ENCODE measurements around the gene TMA7B. TPM values are rescaled to one million over a fixed set of nuclear protein-coding genes. Genes with fewer than 3 reads are reported as not detected.

Gene TMA7B
- total RNA-seq, 1 donor from 2014 or later: not detected

DNA sequence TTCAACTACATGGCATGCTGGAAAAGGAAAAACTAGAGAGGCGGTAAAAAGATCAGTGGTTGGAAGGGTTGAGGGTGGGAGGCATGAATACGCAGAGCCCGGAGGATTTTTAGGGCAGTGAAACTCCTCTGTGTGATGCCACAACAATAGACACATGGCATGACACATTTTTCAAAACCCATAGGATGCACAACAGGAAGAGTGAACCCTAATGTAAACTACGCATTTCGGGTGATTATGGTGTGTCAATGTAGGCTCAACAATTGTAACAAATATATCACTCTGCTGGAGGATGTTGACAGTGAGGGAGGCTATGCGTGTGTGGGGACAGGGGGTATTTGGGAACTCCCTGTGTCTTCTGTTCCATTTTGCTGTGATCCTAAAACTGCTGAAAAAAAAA, 18.9 kb downstream of the TMA7B start:
- Mint-ChIP-seq H3K36me3 (ENCODE audit: low read depth) (no peaks in the 10 kb centered on the region), H3K4me1 (ENCODE audit: low read depth) (peaks cover 4% of the 10 kb centered on the region), H3K9me3 (ENCODE audit: low read depth) (no peaks in the 10 kb centered on the region), H3K4me3 (ENCODE audit: unreplicated experiment) (no peak overlapping the region), H3K27ac (ENCODE audit: unreplicated experiment) (no peak overlapping the region), H3K27me3 (ENCODE audit: low read depth) (peaks cover 29% of the 10 kb centered on the region)
- TF ChIP-seq, protein P1, sequence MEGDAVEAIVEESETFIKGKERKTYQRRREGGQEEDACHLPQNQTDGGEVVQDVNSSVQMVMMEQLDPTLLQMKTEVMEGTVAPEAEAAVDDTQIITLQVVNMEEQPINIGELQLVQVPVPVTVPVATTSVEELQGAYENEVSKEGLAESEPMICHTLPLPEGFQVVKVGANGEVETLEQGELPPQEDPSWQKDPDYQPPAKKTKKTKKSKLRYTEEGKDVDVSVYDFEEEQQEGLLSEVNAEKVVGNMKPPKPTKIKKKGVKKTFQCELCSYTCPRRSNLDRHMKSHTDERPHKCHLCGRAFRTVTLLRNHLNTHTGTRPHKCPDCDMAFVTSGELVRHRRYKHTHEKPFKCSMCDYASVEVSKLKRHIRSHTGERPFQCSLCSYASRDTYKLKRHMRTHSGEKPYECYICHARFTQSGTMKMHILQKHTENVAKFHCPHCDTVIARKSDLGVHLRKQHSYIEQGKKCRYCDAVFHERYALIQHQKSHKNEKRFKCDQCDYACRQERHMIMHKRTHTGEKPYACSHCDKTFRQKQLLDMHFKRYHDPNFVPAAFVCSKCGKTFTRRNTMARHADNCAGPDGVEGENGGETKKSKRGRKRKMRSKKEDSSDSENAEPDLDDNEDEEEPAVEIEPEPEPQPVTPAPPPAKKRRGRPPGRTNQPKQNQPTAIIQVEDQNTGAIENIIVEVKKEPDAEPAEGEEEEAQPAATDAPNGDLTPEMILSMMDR (IDR thresholded peaks at IDR 0.05): no peak
- no peak for DNase-seq (ENCODE audit: low spot score)

DNA sequence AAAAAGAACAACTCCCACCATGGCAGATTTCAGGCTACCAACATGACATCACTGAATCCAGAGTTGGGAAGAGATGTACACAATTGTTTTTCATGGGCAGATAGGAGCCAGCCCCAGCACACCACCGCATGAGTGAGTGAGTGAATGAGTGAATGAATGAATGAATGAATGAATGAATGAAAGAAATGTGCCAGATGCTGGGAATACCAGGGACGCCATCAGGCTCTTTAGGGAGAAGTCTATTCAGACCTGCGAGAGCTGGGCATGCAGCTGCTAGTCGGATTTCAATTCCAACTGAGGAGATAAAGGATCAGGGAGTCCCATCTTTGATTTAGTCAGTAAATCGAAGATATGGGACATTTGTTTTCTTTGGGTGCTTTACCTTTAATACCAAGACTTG, 19.3 kb downstream of the TMA7B start:
- no peaks in the 10 kb centered on the region for H3K36me3 Mint-ChIP-seq (ENCODE audit: low read depth)
- no peak for DNase-seq (ENCODE audit: low spot score)
- H3K9me3 Mint-ChIP-seq (ENCODE audit: low read depth): no peaks in the 10 kb centered on the region
- H3K4me1 Mint-ChIP-seq (ENCODE audit: low read depth): peaks cover 6% of the 10 kb centered on the region
- H3K27ac Mint-ChIP-seq (ENCODE audit: unreplicated experiment): no peak overlapping the region
- no peak overlapping the region for H3K4me3 Mint-ChIP-seq (ENCODE audit: unreplicated experiment)
- peaks cover 29% of the 10 kb centered on the region for H3K27me3 Mint-ChIP-seq (ENCODE audit: low read depth)
- TF ChIP-seq, protein P1 (IDR thresholded peaks at IDR 0.05): no peak

DNA sequence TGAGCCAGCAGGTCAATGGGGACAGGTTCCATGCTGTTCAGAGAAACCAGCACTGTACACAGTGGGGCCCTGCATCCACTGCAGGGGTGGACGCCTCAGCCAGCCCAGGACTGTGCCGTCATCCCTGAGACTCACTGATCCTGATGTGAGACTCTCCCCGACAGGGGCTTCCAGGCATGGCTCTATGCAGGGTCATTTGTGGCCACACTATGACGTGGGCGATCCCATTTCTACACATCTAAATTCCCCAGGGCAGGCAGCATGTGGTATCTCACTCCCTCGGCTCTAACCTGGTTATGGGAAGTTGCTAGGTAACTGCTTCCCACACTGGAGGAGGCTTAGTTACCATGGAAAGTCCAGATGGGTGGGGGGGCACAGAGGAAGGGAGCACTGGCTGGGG, 20.4 kb downstream of the TMA7B start:
- Mint-ChIP-seq H3K9me3 (ENCODE audit: low read depth) (no peaks in the 10 kb centered on the region), H3K4me3 (ENCODE audit: unreplicated experiment) (no peak overlapping the region), H3K4me1 (ENCODE audit: low read depth) (peaks cover 6% of the 10 kb centered on the region), H3K27ac (ENCODE audit: unreplicated experiment) (no peak overlapping the region), H3K27me3 (ENCODE audit: low read depth) (peaks cover 25% of the 10 kb centered on the region), H3K36me3 (ENCODE audit: low read depth) (no peaks in the 10 kb centered on the region)
- DNase-seq (ENCODE audit: low spot score): no peak
- TF ChIP-seq, protein P1 (IDR thresholded peaks at IDR 0.05): no peak

DNA sequence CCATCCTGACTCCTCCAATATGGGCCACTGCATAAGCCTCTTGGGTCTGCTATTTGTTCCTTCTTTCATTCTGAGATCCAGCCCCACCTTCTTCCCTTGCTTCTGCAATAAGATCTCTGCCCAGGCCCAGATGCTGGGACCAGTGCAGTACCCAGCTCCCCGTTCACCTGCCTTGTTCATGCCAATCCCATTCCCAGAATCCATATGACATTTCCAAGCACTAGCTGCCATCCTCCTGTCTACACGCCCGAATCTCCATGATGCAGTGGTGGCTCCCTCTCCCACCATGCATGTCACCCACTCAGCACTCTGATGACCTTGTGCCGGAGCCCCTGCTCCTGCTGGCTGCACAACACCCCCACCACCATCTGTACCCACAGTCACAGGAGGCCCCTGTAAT, 23.1 kb downstream of the TMA7B start:
- TF ChIP-seq, protein P1 (IDR thresholded peaks at IDR 0.05): no peak
- H3K27me3 Mint-ChIP-seq (ENCODE audit: low read depth): peaks cover 7% of the 10 kb centered on the region
- no peaks in the 10 kb centered on the region for H3K9me3 Mint-ChIP-seq (ENCODE audit: low read depth)
- no peak overlapping the region for H3K27ac Mint-ChIP-seq (ENCODE audit: unreplicated experiment)
- H3K36me3 Mint-ChIP-seq (ENCODE audit: low read depth): no peaks in the 10 kb centered on the region
- peaks cover 6% of the 10 kb centered on the region for H3K4me1 Mint-ChIP-seq (ENCODE audit: low read depth)
- DNase-seq (ENCODE audit: low spot score): no peak
- no peak overlapping the region for H3K4me3 Mint-ChIP-seq (ENCODE audit: unreplicated experiment)

DNA sequence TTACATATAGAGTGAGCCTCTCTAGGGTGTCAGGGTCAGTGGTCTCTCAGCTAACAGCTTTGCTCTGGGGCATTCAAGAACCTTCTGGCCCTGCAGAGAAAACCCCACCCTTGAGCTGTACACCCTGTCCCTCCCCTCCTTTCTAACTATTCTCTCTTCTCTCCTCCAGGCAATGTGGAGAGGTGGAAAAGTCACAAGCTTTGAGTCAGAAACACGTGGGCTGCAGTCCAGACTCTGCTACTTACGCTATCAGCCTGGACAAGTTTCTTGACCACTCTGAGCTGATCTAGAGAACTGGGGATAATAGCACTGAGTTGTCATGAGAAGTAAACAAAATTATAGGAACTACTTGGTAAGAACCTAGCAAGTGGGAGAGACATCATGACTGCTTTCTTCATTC, 23.8 kb downstream of the TMA7B start:
- no peaks in the 10 kb centered on the region for H3K36me3 Mint-ChIP-seq (ENCODE audit: low read depth)
- H3K4me3 Mint-ChIP-seq (ENCODE audit: unreplicated experiment): no peak overlapping the region
- no peaks in the 10 kb centered on the region for H3K9me3 Mint-ChIP-seq (ENCODE audit: low read depth)
- peaks cover 14% of the 10 kb centered on the region for H3K27me3 Mint-ChIP-seq (ENCODE audit: low read depth)
- TF ChIP-seq, protein P1 (IDR thresholded peaks at IDR 0.05): no peak
- H3K27ac Mint-ChIP-seq (ENCODE audit: unreplicated experiment): no peak overlapping the region
- peaks cover 6% of the 10 kb centered on the region for H3K4me1 Mint-ChIP-seq (ENCODE audit: low read depth)
- DNase-seq (ENCODE audit: low spot score): no peak
